ENCODE measurements around the gene GLCCI1. TPM values are rescaled to one million over a fixed set of nuclear protein-coding genes. Genes with fewer than 3 reads are reported as not detected.
A peak's percentile ranks its signal among the peaks of the same experiment; 100 is the strongest.

GLCCI1 gene
- total RNA-seq, 6 donors from 2014 or later, result 27.4 to 240 (median 46.6) TPM

DNA sequence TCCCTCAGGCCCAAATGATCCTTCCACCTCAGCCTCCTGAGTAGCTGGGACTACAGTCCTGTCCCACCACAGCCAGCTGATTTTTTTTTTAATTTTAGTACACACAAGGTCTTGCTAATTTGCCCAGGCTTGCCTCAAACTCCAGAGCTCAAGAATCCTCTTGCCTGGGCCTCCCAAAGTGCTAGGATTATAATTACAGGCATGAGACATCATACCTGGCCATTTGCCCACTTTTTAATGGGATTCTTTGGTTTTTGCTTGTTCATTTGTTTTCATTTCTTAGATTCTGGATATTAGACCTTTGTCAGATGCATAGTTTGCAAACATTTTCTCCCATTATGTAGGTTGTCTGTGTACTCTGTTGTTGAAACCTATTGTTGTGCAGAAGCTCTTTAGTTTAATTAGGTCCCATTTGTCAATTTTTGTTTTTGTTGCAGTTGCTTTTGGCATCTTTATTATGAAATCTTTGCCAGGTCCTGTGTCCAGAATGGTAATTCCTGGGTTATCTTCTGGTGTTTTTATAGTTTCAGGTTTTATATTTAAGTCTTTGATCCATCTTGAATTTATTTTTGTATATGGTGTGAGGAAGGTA, 95.2 kb downstream of the GLCCI1 start:
- ATAC-seq (ENCODE audit: low FRiP score in 2 of 2), result no peak
- TF ChIP-seq EP300 (IDR thresholded peaks at IDR 0.05) (no peak), POLR2A (IDR thresholded peaks at IDR 0.05) (no peak), POLR2AphosphoS5 (IDR thresholded peaks at IDR 0.05) (no peak)
- TF ChIP-seq, protein P1, sequence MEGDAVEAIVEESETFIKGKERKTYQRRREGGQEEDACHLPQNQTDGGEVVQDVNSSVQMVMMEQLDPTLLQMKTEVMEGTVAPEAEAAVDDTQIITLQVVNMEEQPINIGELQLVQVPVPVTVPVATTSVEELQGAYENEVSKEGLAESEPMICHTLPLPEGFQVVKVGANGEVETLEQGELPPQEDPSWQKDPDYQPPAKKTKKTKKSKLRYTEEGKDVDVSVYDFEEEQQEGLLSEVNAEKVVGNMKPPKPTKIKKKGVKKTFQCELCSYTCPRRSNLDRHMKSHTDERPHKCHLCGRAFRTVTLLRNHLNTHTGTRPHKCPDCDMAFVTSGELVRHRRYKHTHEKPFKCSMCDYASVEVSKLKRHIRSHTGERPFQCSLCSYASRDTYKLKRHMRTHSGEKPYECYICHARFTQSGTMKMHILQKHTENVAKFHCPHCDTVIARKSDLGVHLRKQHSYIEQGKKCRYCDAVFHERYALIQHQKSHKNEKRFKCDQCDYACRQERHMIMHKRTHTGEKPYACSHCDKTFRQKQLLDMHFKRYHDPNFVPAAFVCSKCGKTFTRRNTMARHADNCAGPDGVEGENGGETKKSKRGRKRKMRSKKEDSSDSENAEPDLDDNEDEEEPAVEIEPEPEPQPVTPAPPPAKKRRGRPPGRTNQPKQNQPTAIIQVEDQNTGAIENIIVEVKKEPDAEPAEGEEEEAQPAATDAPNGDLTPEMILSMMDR (IDR thresholded peaks at IDR 0.05), result no peak
- no peaks in the 10 kb centered on the region for H3K9me3 ChIP-seq
- no peaks in the 10 kb centered on the region for H3K4me1 ChIP-seq
- no peak overlapping the region for H3K4me3 ChIP-seq
- no peak for DNase-seq
- H3K27me3 ChIP-seq, result no peaks in the 10 kb centered on the region
- peaks cover 0 to 8% (median 4%) of the 10 kb centered on the region in 4 donors for H3K36me3 ChIP-seq
- no peak overlapping the region for H3K27ac ChIP-seq

GRCh38 chr7:8064828-8065227, 96.2 kb downstream of the GLCCI1 start:
- no peaks in the 10 kb centered on the region for H3K4me1 ChIP-seq
- no peak overlapping the region for H3K27ac ChIP-seq
- peak in 1 of 2 donors; percentile 9 for DNase-seq
- no peak for ATAC-seq (ENCODE audit: low FRiP score in 2 of 2)
- H3K36me3 ChIP-seq, result peaks cover 0 to 8% (median 4%) of the 10 kb centered on the region in 4 donors
- TF ChIP-seq POLR2AphosphoS5 (IDR thresholded peaks at IDR 0.05), result no peak
- no peak for TF ChIP-seq POLR2A (IDR thresholded peaks at IDR 0.05)
- TF ChIP-seq EP300 (IDR thresholded peaks at IDR 0.05), result no peak
- TF ChIP-seq, protein P1 (IDR thresholded peaks at IDR 0.05), result no peak
- no peak overlapping the region for H3K4me3 ChIP-seq
- no peaks in the 10 kb centered on the region for H3K27me3 ChIP-seq
- H3K9me3 ChIP-seq, result no peaks in the 10 kb centered on the region
- 96% methylated on average over 12 of the region's 12 CpGs for WGBS, 2 donors

DNA sequence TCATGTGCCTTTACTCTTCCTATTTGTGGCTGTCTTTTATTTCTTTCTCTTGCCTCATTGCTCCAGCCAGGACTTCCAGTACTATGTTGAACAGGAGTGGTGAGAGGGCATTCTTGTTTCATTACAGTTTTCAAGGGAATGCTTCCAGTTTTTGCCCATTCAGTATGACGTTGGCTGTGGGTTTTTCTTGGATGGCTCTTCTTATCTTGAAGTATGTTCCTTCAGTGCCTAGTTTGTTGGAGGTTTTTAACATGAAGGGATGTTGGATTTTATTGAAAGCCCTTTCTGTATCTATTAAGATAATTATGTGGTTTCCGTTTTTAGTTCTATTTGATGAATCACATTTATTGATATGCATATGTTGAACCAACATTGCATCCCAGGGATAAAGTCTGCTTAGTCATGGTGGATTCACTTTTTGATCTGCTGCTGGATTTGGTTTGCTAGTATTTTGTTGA, 96.8 kb downstream of the GLCCI1 start:
- WGBS, 2 donors, result 81 to 90% methylated on average over 2 of the region's 2 CpGs
- ATAC-seq (ENCODE audit: low FRiP score in 2 of 2), result no peak
- no peaks in the 10 kb centered on the region for H3K9me3 ChIP-seq
- no peaks in the 10 kb centered on the region for H3K27me3 ChIP-seq
- no peak overlapping the region for H3K27ac ChIP-seq
- TF ChIP-seq, protein P1 (IDR thresholded peaks at IDR 0.05), result no peak
- no peak for TF ChIP-seq EP300 (IDR thresholded peaks at IDR 0.05)
- TF ChIP-seq POLR2A (IDR thresholded peaks at IDR 0.05), result no peak
- TF ChIP-seq POLR2AphosphoS5 (IDR thresholded peaks at IDR 0.05), result no peak
- H3K36me3 ChIP-seq, result peaks cover 0 to 8% (median 2%) of the 10 kb centered on the region in 4 donors
- no peak overlapping the region for H3K4me3 ChIP-seq
- no peak for DNase-seq
- no peaks in the 10 kb centered on the region for H3K4me1 ChIP-seq

DNA sequence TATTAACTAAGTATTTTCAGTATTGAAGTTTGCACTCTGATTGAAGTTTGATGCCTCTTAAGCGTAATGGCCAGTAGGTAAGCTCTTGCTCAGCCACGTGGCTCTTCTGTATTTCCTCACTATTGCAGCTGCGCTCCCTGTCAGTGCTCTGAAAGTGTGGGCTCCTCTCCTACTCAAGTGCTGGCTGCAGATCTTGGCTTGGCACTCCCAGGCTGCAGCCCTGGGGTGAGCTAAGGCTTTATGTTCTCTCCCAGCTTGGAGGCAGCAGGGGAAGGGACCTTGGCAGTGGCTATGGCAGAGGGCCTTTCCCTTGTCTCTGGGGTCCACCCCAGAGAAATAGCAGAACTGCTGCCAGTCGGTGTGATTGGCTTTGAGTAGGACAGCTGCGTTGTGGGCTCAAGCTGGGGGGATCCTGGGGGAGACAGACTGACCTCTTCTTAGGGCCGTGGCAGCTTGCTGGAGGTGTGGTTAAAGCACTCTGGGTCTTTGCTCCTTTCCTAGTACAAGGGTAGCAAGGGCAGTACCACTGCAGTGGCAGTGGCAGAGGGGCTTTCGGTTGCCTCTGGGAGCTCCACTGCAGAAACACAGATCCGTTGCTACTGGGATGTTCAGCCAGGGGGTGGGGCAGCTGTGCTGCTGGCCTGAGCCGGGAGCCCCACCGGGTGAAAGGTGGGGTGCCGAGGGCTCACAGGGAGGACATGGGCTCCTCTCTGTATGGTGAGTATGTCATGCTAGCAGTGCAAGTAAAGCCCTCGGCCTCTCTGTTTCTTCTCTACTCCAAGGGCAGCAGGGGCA, 100.5 kb downstream of the GLCCI1 start:
- H3K4me1 ChIP-seq, result no peaks in the 10 kb centered on the region
- peaks cover 0 to 5% (median 0%) of the 10 kb centered on the region in 4 donors for H3K36me3 ChIP-seq
- no peaks in the 10 kb centered on the region for H3K9me3 ChIP-seq
- DNase-seq (peak in 1 of 2 donors; percentile 41), ATAC-seq (ENCODE audit: low FRiP score in 2 of 2) (no peak)
- TF ChIP-seq POLR2A (IDR thresholded peaks at IDR 0.05) (no peak), EP300 (IDR thresholded peaks at IDR 0.05) (no peak), POLR2AphosphoS5 (IDR thresholded peaks at IDR 0.05) (no peak)
- TF ChIP-seq, protein P1 (IDR thresholded peaks at IDR 0.05), result no peak
- WGBS, 2 donors, result 85 to 87% methylated on average over 8 to 12 of the region's 12 CpGs
- no peak overlapping the region for H3K4me3 ChIP-seq
- H3K27ac ChIP-seq, result no peak overlapping the region
- no peaks in the 10 kb centered on the region for H3K27me3 ChIP-seq
